ES-I3 (cell line): ENCODE data around the gene LHPP.

Experiments used
- H3K36me3 ChIP-seq: 2 replicates; pipeline ENCODE4 v1.6.1; 2013; ENCODE audit warnings: mild to moderate bottlenecking, low read length, control low read depth, moderate library complexity; ENCODE audit not compliant: insufficient read depth
- H3K4me1 ChIP-seq: 2 replicates; pipeline ENCODE4 v1.6.1; 2013; ENCODE audit warnings: mild to moderate bottlenecking, control low read depth, low read length; ENCODE audit not compliant: insufficient read depth
- H3K9ac ChIP-seq: 2 replicates; pipeline ENCODE4 v1.6.1; 2013; ENCODE audit warnings: low read depth, mild to moderate bottlenecking, low read length, moderate library complexity
- H3K9me3 ChIP-seq: 2 replicates; pipeline ENCODE4 v1.6.1; 2013; ENCODE audit warnings: mild to moderate bottlenecking, low read length, moderate library complexity; ENCODE audit not compliant: control insufficient read depth, insufficient read depth

Gene LHPP

GRCh38 chr10:124616040-124616835 lies 154.6 kb downstream of the LHPP start:
- no peaks in the 10 kb centered on the region for H3K9me3 ChIP-seq
- H3K4me1 ChIP-seq: peaks cover 5% of the 10 kb centered on the region; the same call in 1 of the 2 replicates
- no peaks in the 10 kb centered on the region for H3K36me3 ChIP-seq
- no peak overlapping the region for H3K9ac ChIP-seq

- Histone ChIP-seq H3K4me1 (peaks cover 5% of the 10 kb centered on the region; the same call in 1 of the 2 replicates), H3K9ac (no peak overlapping the region), H3K9me3 (no peaks in the 10 kb centered on the region), H3K36me3 (no peaks in the 10 kb centered on the region)
Observed at GRCh38 chr10:124616836-124617130, 155.2 kb downstream of the LHPP start.

- no peaks in the 10 kb centered on the region for H3K36me3 ChIP-seq
- H3K9ac ChIP-seq: no peak overlapping the region
- peaks cover 5% of the 10 kb centered on the region; the same call in 1 of the 2 replicates for H3K4me1 ChIP-seq
- no peaks in the 10 kb centered on the region for H3K9me3 ChIP-seq
Observed at GRCh38 chr10:124618470-124619073, 156.9 kb downstream of the LHPP start.

GRCh38 chr10:124619195-124619594 lies 157.6 kb downstream of the LHPP start:
- no peak overlapping the region for H3K9ac ChIP-seq
- H3K36me3 ChIP-seq: no peaks in the 10 kb centered on the region
- peaks cover 5% of the 10 kb centered on the region; the same call in 1 of the 2 replicates for H3K4me1 ChIP-seq

GRCh38 chr10:124619802-124620490 lies 158.3 kb downstream of the LHPP start:
- Histone ChIP-seq H3K36me3 (no peaks in the 10 kb centered on the region), H3K9ac (no peak overlapping the region), H3K4me1 (peaks cover 5% of the 10 kb centered on the region; the same call in 1 of the 2 replicates), H3K9me3 (no peaks in the 10 kb centered on the region)

More at GRCh38 chr10:124619195-124619594, 157.6 kb downstream of the LHPP start:
- H3K9me3 ChIP-seq: no peaks in the 10 kb centered on the region

GRCh38 chr10:124621637-124622036 lies 160.0 kb downstream of the LHPP start:
- Histone ChIP-seq H3K36me3 (no peaks in the 10 kb centered on the region), H3K9ac (no peak overlapping the region), H3K9me3 (no peaks in the 10 kb centered on the region), H3K4me1 (peaks cover 7% of the 10 kb centered on the region; the same call in 1 of the 2 replicates)

- Histone ChIP-seq H3K9ac (no peak overlapping the region), H3K36me3 (no peaks in the 10 kb centered on the region), H3K4me1 (peaks cover 13% of the 10 kb centered on the region; the same call in 1 of the 2 replicates), H3K9me3 (no peaks in the 10 kb centered on the region)
Observed at GRCh38 chr10:124622158-124622557, 160.5 kb downstream of the LHPP start.

- Histone ChIP-seq H3K9me3 (no peaks in the 10 kb centered on the region), H3K36me3 (no peaks in the 10 kb centered on the region), H3K9ac (no peak overlapping the region), H3K4me1 (peaks cover 17% of the 10 kb centered on the region; the same call in 1 of the 2 replicates)
Observed at GRCh38 chr10:124622866-124623536, 161.4 kb downstream of the LHPP start.

GRCh38 chr10:124624006-124624405 lies 162.4 kb downstream of the LHPP start:
- Histone ChIP-seq H3K9ac (no peak overlapping the region), H3K4me1 (peaks cover 17% of the 10 kb centered on the region; the same call in 1 of the 2 replicates), H3K36me3 (no peaks in the 10 kb centered on the region), H3K9me3 (no peaks in the 10 kb centered on the region)

- Histone ChIP-seq H3K9ac (no peak overlapping the region), H3K9me3 (no peaks in the 10 kb centered on the region), H3K4me1 (peaks cover 14% of the 10 kb centered on the region; the same call in 1 of the 2 replicates), H3K36me3 (no peaks in the 10 kb centered on the region)
Observed at GRCh38 chr10:124624466-124624865, 162.8 kb downstream of the LHPP start.

GRCh38 chr10:124624895-124625294 lies 163.3 kb downstream of the LHPP start:
- H3K9ac ChIP-seq: no peak overlapping the region
- no peaks in the 10 kb centered on the region for H3K9me3 ChIP-seq
- no peaks in the 10 kb centered on the region for H3K36me3 ChIP-seq
- H3K4me1 ChIP-seq: peaks cover 11% of the 10 kb centered on the region; the same call in 1 of the 2 replicates

GRCh38 chr10:124625831-124626238 lies 164.2 kb downstream of the LHPP start:
- no peaks in the 10 kb centered on the region for H3K9me3 ChIP-seq
- H3K9ac ChIP-seq: no peak overlapping the region
- no peaks in the 10 kb centered on the region for H3K36me3 ChIP-seq
- H3K4me1 ChIP-seq: peaks cover 11% of the 10 kb centered on the region; the same call in 1 of the 2 replicates

- peaks cover 11% of the 10 kb centered on the region; the same call in 1 of the 2 replicates for H3K4me1 ChIP-seq
- no peaks in the 10 kb centered on the region for H3K9me3 ChIP-seq
- H3K9ac ChIP-seq: no peak overlapping the region
- H3K36me3 ChIP-seq: no peaks in the 10 kb centered on the region
Observed at GRCh38 chr10:124626759-124627380, 165.2 kb downstream of the LHPP start.
